NT2/D1 (cell line): ENCODE results near the gene UQCR11.

Experiments used
- SUZ12 ChIP-seq: IDR thresholded peaks from 2 replicates; pipeline ENCODE4 v1.6.1; 2011; ENCODE audit not compliant: insufficient read length, insufficient read depth; ENCODE audit errors: extremely low read depth
- YY1 ChIP-seq: IDR thresholded peaks from 2 replicates; pipeline ENCODE4 v1.6.1; 2011; ENCODE audit not compliant: insufficient read length, insufficient read depth
- ZNF274 ChIP-seq: IDR thresholded peaks from 2 replicates; pipeline ENCODE4 v1.6.1; 2011; ENCODE audit warnings: mild to moderate bottlenecking, low read depth, low read length

- TF ChIP-seq ZNF274 (no peak), SUZ12 (no peak), YY1 (no peak)
These were observed 45.6 kb upstream of the UQCR11 start for GRCh38 chr19:1650650-1651567.
